HCT116 (cell line): ENCODE results near the gene AXIN2. TPM values are rescaled to one million over a fixed set of nuclear protein-coding genes. Genes with fewer than 3 reads are reported as not detected.

Experiments
- ATAC-seq: fragments of 200-7000 bp; cut with Tn5 transposase; 2 replicates; pipeline ENCODE4 v1.9.1; 2020; ENCODE audit warnings: mild to moderate bottlenecking, moderate library complexity
- BruUV-seq: library from RNA; stranded (reverse); fragments of 400-500 nt; replicated peaks from 2 replicates; lab custom pipeline; 2021; lab: Mats Ljungman, UMichigan
- CTCF ChIA-PET: fragments of 300-600 bp; sonication (Branson Sonifier 250); formaldehyde crosslinking; loops from one replicate; lab custom pipeline; 2021; ENCODE audit warnings: antibody characterized with exemption; lab: Charles Lee
- POLR2A ChIA-PET: fragments of 300-600, 350-600 bp; sonication (Branson Sonifier 250); formaldehyde crosslinking; loops from one replicate; lab custom pipeline; 2021; ENCODE audit warnings: antibody characterized with exemption; lab: Charles Lee
- RAD21 ChIA-PET, 2 experiments: fragments of 300-600 bp; sonication (Branson Sonifier 250); formaldehyde crosslinking; loops; one replicate each; lab custom pipeline; 2023; ENCODE audit warnings: low total read pairs in 2 of 2; ENCODE audit not compliant: uncharacterized antibody in 2 of 2, unreplicated experiment in 2 of 2, low non-redundant PET in 1 of 2; lab: Charles Lee
- DNase-seq: peaks from one replicate; pipeline ENCODE4 v3.0.0-alpha.2; 2010; ENCODE audit warnings: low read depth, low spot score
- H2AFZ ChIP-seq: fragments of 200-600 bp; shearing (Covaris generic), sonication (generic); 2 replicates; pipeline ENCODE4 v1.6.1; 2017; ENCODE audit warnings: low read depth, mixed run types, mixed read lengths, antibody characterized with exemption, low read length; ENCODE audit not compliant: poor library complexity, severe bottlenecking
- H3K27ac ChIP-seq: 2 replicates; pipeline ENCODE4 v1.5.1; 2012; ENCODE audit warnings: low read depth, low read length
- H3K27me3 ChIP-seq: fragments of 200-600 bp; sonication (generic); 2 replicates; pipeline ENCODE4 v1.6.1; 2016; ENCODE audit warnings: mixed run types, low read length, mixed read lengths; ENCODE audit not compliant: insufficient read depth
- H3K36me3 ChIP-seq, 2 experiments: fragments of 200-500 bp in 1 of 2; fragments of 200-600 bp in 1 of 2; sonication (Bioruptor generic) in 1 of 2; sonication (generic) in 1 of 2; 2 replicates each; pipeline versions ENCODE4 v1.5.1 to v1.6.1; 2014 to 2016; ENCODE audit warnings: low read length in 2 of 2, inconsistent platforms in 1 of 2, mixed read lengths in 1 of 2, mixed run types in 1 of 2; ENCODE audit not compliant: insufficient read depth in 2 of 2, control insufficient read depth in 1 of 2
- H3K4me1 ChIP-seq, 2 experiments: fragments of 200-600 bp in 1 of 2; sonication (generic) in 1 of 2; 2 replicates each; pipeline versions ENCODE4 v1.5.1 to v1.6.1; 2012 to 2017; ENCODE audit warnings: low read length in 2 of 2, inconsistent platforms in 1 of 2, mild to moderate bottlenecking in 1 of 2, mixed read lengths in 1 of 2, mixed run types in 1 of 2, moderate library complexity in 1 of 2; ENCODE audit not compliant: insufficient read depth in 2 of 2, control insufficient read depth in 1 of 2
- H3K4me2 ChIP-seq: fragments of 200-600 bp; sonication (generic); 2 replicates; pipeline ENCODE4 v1.6.1; 2017; ENCODE audit warnings: mixed run types, low read length, mixed read lengths
- H3K4me3 ChIP-seq, 2 experiments: fragments of 200-600 bp in 1 of 2; sonication (generic) in 1 of 2; replicated peaks in 1 of 2; 2 replicates each; pipeline ENCODE4 v1.5.1; 2011 to 2016; ENCODE audit warnings: low read length in 2 of 2, control low read depth in 1 of 2, low read depth in 1 of 2, mild to moderate bottlenecking in 1 of 2, mixed read lengths in 1 of 2, mixed run types in 1 of 2
- H3K79me2 ChIP-seq: fragments of 200-600 bp; sonication (generic); 2 replicates; pipeline ENCODE4 v1.6.1; 2017; ENCODE audit warnings: mild to moderate bottlenecking, mixed run types, low read length, moderate library complexity, mixed read lengths; ENCODE audit not compliant: insufficient read depth
- H3K9ac ChIP-seq: fragments of 200-600 bp; sonication (generic); 2 replicates; pipeline ENCODE4 v1.6.1; 2016; ENCODE audit warnings: low read length, mixed read lengths
- H3K9me2 ChIP-seq: fragments of 200-600 bp; sonication (generic), shearing (Covaris generic); 2 replicates; pipeline ENCODE4 v1.6.1; 2017; ENCODE audit warnings: mixed run types, mild to moderate bottlenecking, moderate library complexity; ENCODE audit not compliant: insufficient read depth
- H3K9me3 ChIP-seq, 2 experiments: fragments of 200-500 bp in 1 of 2; fragments of 200-600 bp in 1 of 2; sonication (Bioruptor generic) in 1 of 2; sonication (generic) in 1 of 2; 2 replicates each; pipeline ENCODE4 v1.6.1; 2014 to 2017; ENCODE audit warnings: low read length in 2 of 2, mixed read lengths in 2 of 2, inconsistent platforms in 1 of 2, low read depth in 1 of 2, mild to moderate bottlenecking in 1 of 2, mixed run types in 1 of 2, moderate library complexity in 1 of 2; ENCODE audit not compliant: control insufficient read depth in 1 of 2, insufficient read depth in 1 of 2
- H4K20me1 ChIP-seq: fragments of 200-600 bp; sonication (generic), shearing (Covaris generic); 2 replicates; pipeline ENCODE4 v1.6.1; 2017; ENCODE audit warnings: mixed run types, mild to moderate bottlenecking, moderate library complexity; ENCODE audit not compliant: insufficient read depth
- CTCF ChIP-seq, 3 experiments: fragments of 200-600 bp in 1 of 3; sonication (generic) in 1 of 3; IDR thresholded peaks in 2 of 3; conservative IDR thresholded peaks in 1 of 3; 2 replicates each; pipeline ENCODE4 v1.5.1; 2012 to 2017; ENCODE audit warnings: low read depth in 2 of 3, low read length in 2 of 3, antibody characterized with exemption in 1 of 3, borderline replicate concordance in 1 of 3, control low read depth in 1 of 3, mild to moderate bottlenecking in 1 of 3, mixed read lengths in 1 of 3, mixed run types in 1 of 3, moderate library complexity in 1 of 3; ENCODE audit not compliant: insufficient read depth in 1 of 3
- EZH2phosphoT487 ChIP-seq: fragments of 200-600 bp; IDR thresholded peaks from 2 replicates; pipeline ENCODE4 v1.6.1; 2018; ENCODE audit warnings: antibody characterized with exemption, borderline replicate concordance
- FOSL1 ChIP-seq: IDR thresholded peaks from 2 replicates; pipeline ENCODE4 v1.6.1; 2012; ENCODE audit warnings: low read depth
- JUND ChIP-seq: IDR thresholded peaks from 2 replicates; pipeline ENCODE4 v1.6.1; 2012
- POLR2A ChIP-seq: IDR thresholded peaks from 2 replicates; pipeline ENCODE4 v1.7.0; 2011; ENCODE audit warnings: borderline replicate concordance; ENCODE audit not compliant: insufficient read depth, insufficient read length; ENCODE audit errors: extremely low read depth
- POLR2AphosphoS5 ChIP-seq: IDR thresholded peaks from 2 replicates; pipeline ENCODE4 v1.6.1; 2011; ENCODE audit warnings: mild to moderate bottlenecking, low read depth, low read length, moderate library complexity
- RAD21 ChIP-seq: IDR thresholded peaks from 2 replicates; pipeline ENCODE4 v1.6.1; 2012; ENCODE audit warnings: low read depth, mild to moderate bottlenecking
- REST ChIP-seq: IDR thresholded peaks from 2 replicates; pipeline ENCODE4 v1.6.1; 2012; ENCODE audit warnings: low read depth
- SIN3A ChIP-seq: IDR thresholded peaks from 2 replicates; pipeline ENCODE4 v1.6.1; 2012; ENCODE audit warnings: low read depth
- TCF7L2 ChIP-seq: IDR thresholded peaks from 2 replicates; pipeline ENCODE4 v1.7.0; 2011; ENCODE audit warnings: borderline replicate concordance, inconsistent platforms; ENCODE audit not compliant: insufficient read depth, insufficient read length; ENCODE audit errors: extremely low read depth
- ZNF274 ChIP-seq: fragments of 200-500 bp; sonication (Bioruptor generic); IDR thresholded peaks from 2 replicates; pipeline ENCODE4 v1.6.1; 2014; ENCODE audit warnings: mild to moderate bottlenecking, low read depth, low read length, inconsistent platforms
- intact Hi-C: fragments of 100-400 bp; cut with micrococcal nuclease; formaldehyde crosslinking; loops from 2 replicates; pipeline ENCODE4 v1.10.0; 2022
- total RNA-seq: library from RNA; stranded (reverse); gene quantifications from one replicate; pipeline ENCODE4 v1.2.1, GENCODE V29; 2021; ENCODE audit not compliant: unreplicated experiment

AXIN2 gene
- total RNA-seq, 1 experiment from 2014 or later = 7.1 TPM

- TF ChIP-seq JUND = no peak
- TF ChIP-seq REST = no peak
- no peak for TF ChIP-seq CTCF (IDR thresholded peaks at IDR 0.05 in 2 of 3, conservative IDR thresholded peaks at IDR 0.05 in 1 of 3; ENCODE audit: borderline replicate concordance in 1 of 3, insufficient read depth in 1 of 3, low read depth in 2 of 3, low read length in 2 of 3)
- TF ChIP-seq POLR2A = no peak
- TF ChIP-seq RAD21 = no peak
- no peak for TF ChIP-seq ZNF274
- TF ChIP-seq FOSL1 = no peak
- no peak for TF ChIP-seq EZH2phosphoT487
- no peak for TF ChIP-seq POLR2AphosphoS5
- TF ChIP-seq TCF7L2 = no peak
- no peak for TF ChIP-seq SIN3A
- RAD21 ChIA-PET = no interaction called here
- POLR2A ChIA-PET = no interaction called here
- no peaks in the 10 kb centered on the region for H3K9me2 ChIP-seq
- BruUV-seq = no TSS peak
- peaks cover 23 to 36% of the 10 kb centered on the region in 2 experiments for H3K4me1 ChIP-seq
- H3K79me2 ChIP-seq = no peaks in the 10 kb centered on the region
- no peak overlapping the region for H3K9ac ChIP-seq
- no peak overlapping the region for H2AFZ ChIP-seq
- no peaks in the 10 kb centered on the region for H4K20me1 ChIP-seq
- H3K4me2 ChIP-seq = no peak overlapping the region
- intact Hi-C loops = no loop called here
- ATAC-seq (no peak), DNase-seq (no peak)
- H3K36me3 ChIP-seq = no peaks in the 10 kb centered on the region
- no peaks in the 10 kb centered on the region for H3K27me3 ChIP-seq
- peak overlapping the region; percentile 82; the same call in 1 of the 2 replicates for H3K27ac ChIP-seq
- no peaks in the 10 kb centered on the region for H3K9me3 ChIP-seq
- CTCF ChIA-PET = no interaction called here
- H3K4me3 ChIP-seq = no peak overlapping the region
These were observed 47.4 kb downstream of the AXIN2 start for GRCh38 chr17:65514082-65514481.
